ENCODE measurements around the gene MAGEA12. TPM values are rescaled to one million over a fixed set of nuclear protein-coding genes. Genes with fewer than 3 reads are reported as not detected.
"Not testable (repeated sequence)": the region's sequence is repeated elsewhere in the genome, so short reads cannot be mapped to it uniquely, and the experiment has no call there.

The MAGEA12 gene, protein sequence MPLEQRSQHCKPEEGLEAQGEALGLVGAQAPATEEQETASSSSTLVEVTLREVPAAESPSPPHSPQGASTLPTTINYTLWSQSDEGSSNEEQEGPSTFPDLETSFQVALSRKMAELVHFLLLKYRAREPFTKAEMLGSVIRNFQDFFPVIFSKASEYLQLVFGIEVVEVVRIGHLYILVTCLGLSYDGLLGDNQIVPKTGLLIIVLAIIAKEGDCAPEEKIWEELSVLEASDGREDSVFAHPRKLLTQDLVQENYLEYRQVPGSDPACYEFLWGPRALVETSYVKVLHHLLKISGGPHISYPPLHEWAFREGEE
- total RNA-seq (2014; rRNA removed; shearing (Covaris generic)), result 0.96 and 1.8 TPM in 2 replicates

DNA sequence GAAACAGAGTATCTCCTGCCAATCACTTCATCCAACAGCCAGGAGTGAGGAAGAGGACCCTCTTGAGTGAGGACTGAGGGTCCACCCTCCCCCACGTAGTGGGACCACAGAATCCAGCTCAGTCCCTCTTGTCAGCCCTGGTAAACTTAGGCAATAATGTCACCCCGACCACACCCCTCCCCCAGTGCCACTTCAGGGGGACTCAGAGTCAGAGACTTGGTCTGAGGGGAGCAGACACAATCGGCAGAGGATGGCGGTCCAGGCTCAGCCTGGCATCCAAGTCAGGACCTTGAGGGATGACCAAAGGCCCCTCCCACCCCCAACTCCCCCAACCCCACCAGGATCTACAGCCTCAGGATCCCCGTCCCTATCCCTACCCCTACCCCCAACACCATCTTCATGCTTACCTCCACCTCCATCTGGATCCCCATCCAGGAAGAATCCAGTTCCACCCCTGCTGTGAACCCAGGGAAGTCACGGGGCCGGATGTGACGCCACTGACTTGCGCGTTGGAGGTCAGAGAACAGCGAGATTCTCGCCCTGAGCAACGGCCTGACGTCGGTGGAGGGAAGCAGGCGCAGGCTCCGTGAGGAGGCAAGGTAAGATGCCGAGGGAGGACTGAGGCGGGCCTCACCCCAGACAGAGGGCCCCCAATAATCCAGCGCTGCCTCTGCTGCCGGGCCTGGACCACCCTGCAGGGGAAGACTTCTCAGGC, at the start of gene MAGEA12, which contains the start of gene CSAG1:
MAGEA12 (plus strand) TSS at position 497 of the 715 bp plus-strand sequence. CDS start 2,405 bp downstream, outside the sequence.
CSAG1 (minus strand) TSS at position 461 of the 715 bp plus-strand sequence. CDS start 1,261 bp downstream, outside the sequence.
- no peak for DNase-seq (ENCODE audit: low spot score)

DNA sequence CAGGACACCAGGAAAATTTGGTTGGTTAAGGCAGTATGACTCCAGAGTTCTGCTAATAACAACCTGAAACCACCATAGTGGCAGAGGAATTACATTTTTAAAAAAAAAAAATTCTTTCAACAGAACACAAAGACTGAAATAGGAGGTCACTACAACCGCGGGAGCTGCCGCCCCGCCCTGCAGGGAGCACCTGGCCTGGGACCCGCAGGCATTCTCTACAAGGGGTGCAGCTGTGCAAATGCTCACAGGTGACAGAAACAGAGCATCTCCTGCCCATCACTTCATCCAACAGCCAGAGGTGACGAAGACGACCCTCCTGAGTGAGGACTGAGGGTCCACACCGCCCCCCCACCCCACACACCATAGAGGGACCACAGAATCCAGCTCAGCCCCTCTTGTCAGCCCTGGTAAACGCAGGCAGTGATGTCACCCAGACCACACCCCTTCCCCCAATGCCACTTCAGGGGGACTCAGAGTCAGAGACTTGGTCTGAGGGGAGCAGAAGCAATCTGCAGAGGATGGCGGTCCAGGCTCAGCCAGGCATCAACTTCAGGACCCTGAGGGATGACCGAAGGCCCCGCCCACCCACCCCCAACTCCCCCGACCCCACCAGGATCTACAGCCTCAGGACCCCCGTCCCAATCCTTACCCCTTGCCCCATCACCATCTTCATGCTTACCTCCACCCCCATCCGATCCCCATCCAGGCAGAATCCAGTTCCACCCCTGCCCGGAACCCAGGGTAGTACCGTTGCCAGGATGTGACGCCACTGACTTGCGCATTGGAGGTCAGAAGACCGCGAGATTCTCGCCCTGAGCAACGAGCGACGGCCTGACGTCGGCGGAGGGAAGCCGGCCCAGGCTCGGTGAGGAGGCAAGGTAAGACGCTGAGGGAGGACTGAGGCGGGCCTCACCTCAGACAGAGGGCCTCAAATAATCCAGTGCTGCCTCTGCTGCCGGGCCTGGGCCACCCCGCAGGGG, 35.3 kb upstream of the MAGEA12 start, which contains the start of gene MAGEA3:
MAGEA3 (plus strand) TSS at position 843 of the 980 bp plus-strand sequence. CDS start 2,039 bp downstream, outside the sequence.
- DNase-seq (ENCODE audit: low spot score), result not testable (repeated sequence)

DNA sequence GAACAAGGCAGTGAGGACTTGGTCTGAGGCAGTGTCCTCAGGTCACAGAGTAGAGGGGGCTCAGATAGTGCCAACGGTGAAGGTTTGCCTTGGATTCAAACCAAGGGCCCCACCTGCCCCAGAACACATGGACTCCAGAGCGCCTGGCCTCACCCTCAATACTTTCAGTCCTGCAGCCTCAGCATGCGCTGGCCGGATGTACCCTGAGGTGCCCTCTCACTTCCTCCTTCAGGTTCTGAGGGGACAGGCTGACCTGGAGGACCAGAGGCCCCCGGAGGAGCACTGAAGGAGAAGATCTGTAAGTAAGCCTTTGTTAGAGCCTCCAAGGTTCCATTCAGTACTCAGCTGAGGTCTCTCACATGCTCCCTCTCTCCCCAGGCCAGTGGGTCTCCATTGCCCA, 33.2 kb upstream of the MAGEA12 start:
- not testable (repeated sequence) for DNase-seq (ENCODE audit: low spot score)

DNA sequence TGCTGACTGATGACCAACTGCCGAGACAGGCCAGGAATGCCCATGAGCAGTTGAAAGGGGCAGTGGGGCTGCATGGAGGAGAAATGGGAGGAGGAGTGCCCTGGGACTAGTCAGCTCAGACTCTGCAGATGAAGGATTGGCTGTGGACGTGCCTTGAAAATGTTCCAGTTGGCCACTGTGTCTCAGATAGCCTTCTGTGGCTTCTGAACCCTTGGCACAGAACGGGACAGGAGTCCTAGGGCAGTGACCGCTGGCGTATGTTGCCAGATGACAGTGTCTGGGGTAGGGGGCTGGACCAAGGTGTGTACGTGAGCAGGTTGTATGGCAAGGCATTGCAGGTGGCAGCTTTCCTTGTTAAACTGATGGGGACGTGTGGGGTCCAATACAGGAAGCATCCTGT, 27.1 kb upstream of the MAGEA12 start:
- not testable (repeated sequence) for DNase-seq (ENCODE audit: low spot score)

DNA sequence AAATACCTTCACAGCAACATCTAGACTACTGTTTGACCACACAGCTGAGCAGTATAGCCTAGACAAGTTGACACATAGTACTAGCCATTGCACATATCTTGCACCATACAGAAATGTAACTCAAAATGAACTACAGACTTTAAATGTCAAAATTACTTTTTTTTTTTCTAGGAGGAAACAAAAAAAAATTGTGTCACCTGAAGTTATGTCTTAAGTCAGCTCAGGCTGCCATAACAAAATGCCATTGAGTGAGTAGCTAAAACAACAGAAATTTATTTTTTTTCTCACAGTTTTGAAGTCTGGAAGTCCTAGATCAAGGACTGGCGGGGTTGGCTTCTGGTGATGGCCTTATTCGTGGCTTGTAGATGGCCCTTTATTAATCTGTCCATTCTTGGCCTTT, 24.4 kb upstream of the MAGEA12 start, which contains the start of gene CSAG2:
CSAG2 (minus strand) TSS at position 101 of the 400 bp plus-strand sequence. CDS start 161 bp downstream, outside the sequence.
- DNase-seq (ENCODE audit: low spot score), result not testable (repeated sequence)

DNA sequence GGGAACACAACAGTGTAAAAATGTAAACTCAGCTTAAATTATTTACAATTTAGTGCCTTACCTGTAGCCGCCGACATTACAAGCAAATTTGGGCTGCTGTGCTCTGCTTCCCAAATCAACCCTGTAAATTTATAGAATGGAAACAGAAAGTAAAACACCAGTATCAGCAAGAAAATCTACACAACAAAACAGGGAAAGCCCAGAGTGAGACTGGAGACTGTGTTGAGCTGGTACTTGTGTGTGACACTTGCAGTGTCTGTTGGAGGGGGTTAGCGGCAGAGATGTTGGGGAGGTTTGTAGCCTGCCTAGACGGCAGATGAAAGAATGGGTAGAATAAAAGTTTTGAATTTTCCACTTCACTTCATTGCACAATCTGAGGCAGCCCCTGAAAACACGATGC, 20.4 kb upstream of the MAGEA12 start:
- DNase-seq (ENCODE audit: low spot score), result not testable (repeated sequence)

DNA sequence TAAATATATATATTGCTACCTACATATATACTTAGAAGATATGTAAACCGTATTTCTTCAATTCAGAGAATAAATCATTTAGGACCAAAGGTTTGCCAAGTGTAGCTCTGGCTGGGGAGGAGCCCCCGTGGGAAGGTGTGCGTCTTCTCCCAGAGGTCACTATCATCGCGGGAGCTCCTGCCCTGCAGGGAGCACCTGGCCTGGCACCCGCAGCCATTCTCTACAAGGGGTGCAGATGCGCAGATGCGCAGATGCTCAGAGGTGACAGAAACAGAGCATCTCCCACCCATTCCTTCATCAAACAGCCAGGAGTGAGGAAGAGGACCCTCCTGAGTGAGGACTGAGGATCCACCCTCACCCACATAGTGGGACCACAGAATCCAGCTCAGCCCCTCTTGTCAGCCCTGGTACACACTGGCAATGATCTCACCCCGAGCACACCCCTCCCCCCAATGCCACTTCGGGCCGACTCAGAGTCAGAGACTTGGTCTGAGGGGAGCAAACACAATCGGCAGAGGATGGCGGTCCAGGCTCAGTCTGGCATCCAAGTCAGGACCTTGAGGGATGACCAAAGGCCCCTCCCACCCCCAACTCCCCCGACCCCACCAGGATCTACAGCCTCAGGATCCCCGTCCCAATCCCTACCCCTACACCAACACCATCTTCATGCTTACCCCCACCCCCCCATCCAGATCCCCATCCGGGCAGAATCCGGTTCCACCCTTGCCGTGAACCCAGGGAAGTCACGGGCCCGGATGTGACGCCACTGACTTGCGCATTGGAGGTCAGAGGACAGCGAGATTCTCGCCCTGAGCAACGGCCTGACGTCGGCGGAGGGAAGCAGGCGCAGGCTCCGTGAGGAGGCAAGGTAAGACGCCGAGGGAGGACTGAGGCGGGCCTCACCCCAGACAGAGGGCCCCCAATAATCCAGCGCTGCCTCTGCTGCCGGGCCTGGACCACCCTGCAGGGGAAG, 19.5 kb upstream of the MAGEA12 start, which contains the start of gene MAGEA2B:
MAGEA2B (plus strand) TSS at position 814 of the 973 bp plus-strand sequence. CDS start 2,479 bp downstream, outside the sequence.
- DNase-seq (ENCODE audit: low spot score), result not testable (repeated sequence)

DNA sequence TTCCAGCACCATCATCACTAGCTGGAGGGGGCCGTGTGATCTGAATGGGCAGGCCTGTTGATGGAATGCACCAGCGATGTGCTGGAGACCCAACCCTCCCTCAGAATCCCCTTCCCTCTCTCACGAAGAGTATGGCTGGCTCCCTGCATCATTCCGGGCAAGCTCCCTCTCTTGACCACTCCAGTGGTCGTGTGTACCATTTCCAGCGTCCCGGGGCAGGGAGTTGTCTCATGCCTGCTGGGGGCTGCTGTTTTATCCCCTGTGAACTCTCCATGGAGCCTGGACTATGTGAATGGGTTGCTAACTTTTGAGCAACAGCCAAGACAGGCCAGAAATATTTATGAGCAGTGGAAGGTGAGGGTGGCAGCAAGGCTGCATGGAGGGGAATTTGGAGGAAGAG, 8.1 kb upstream of the MAGEA12 start:
- DNase-seq (ENCODE audit: low spot score), result no peak

DNA sequence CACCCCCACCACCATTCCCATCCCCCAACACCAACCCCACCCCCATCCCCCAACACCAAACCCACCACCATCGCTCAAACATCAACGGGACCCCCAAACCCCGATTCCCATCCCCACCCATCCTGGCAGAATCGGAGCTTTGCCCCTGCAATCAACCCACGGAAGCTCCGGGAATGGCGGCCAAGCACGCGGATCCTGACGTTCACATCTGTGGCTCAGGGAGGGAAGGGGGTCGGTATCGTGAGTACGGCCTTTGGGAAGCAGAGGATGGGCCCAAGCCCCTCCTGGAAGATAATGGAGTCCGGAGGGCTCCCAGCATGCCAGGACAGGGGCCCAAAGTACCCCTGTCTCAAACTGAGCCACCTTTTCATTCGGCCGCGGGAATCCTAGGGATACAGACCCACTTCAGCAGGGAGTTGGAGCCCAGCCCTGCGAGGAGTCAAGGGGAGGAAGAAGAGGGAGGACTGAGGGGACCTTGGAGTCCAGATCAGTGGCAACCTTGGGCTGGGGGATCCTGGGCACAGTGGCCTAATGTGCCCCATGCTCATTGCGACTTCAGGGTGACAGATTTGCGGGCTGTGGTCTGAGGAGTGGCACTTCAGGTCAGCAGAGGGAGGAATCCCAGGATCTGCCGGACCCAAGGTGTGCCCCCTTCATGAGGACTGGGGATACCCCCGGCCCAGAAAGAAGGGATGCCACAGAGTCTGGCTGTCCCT, 744 bp downstream of the MAGEA12 start:
- DNase-seq (ENCODE audit: low spot score), result not testable (repeated sequence)

DNA sequence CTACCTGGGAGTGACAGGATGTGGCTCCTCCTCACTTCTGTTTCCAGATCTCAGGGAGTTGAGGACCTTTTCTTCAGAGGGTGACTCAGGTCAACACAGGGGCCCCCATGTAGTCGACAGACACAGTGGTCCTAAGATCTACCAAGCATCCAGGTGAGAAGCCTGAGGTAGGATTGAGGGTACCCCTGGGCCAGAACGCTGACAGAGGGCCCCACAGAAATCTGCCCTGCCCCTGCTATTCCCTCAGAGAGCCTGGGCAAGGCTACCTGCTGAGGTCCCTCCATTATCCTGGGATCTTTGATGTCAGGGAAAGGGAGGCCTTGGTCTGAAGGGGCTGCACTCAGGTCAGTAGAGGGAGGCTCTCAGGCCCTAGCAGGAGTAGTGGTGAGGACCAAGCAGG, 1.5 kb downstream of the MAGEA12 start:
- no peak for DNase-seq (ENCODE audit: low spot score)

DNA sequence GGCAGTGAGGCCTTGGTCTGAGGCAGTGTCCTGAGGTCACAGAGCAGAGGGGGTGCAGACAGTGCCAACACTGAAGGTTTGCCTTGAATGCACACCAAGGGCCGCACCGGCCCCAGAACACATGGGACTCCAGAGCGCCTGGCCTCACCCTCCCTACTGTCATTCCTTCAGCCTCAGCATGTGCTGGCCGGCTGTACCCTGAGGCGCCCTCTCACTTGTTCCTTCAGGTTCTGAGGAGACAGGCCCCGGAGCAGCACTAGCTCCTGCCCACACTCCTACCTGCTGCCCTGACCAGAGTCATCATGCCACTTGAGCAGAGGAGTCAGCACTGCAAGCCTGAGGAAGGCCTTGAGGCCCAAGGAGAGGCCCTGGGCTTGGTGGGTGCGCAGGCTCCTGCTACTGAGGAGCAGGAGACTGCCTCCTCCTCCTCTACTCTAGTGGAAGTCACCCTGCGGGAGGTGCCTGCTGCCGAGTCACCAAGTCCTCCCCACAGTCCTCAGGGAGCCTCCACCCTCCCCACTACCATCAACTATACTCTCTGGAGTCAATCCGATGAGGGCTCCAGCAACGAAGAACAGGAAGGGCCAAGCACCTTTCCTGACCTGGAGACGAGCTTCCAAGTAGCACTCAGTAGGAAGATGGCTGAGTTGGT, 2.4 kb downstream of the MAGEA12 start:
- no peak for DNase-seq (ENCODE audit: low spot score)

DNA sequence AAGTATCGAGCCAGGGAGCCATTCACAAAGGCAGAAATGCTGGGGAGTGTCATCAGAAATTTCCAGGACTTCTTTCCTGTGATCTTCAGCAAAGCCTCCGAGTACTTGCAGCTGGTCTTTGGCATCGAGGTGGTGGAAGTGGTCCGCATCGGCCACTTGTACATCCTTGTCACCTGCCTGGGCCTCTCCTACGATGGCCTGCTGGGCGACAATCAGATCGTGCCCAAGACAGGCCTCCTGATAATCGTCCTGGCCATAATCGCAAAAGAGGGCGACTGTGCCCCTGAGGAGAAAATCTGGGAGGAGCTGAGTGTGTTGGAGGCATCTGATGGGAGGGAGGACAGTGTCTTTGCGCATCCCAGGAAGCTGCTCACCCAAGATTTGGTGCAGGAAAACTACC, 3.0 kb downstream of the MAGEA12 start:
- DNase-seq (ENCODE audit: low spot score), result not testable (repeated sequence)

DNA sequence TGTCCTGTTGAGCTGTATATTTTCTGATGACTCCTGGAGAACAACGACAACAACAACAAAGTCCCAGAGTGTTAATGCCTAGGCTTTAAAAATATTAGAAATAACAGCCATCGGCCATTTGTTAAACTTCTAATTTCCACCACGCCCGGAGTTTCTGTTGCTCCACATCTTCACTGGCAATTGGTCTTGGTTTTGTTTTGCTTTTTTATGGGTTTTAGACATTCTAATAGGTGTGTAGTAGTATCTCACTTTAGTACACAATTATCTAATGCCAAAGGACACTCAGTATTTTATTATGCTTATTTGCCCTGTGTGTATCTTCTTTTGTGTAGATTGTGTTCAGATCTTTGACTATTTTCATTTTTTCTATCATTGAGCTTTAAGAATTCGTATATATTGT, 5.0 kb downstream of the MAGEA12 start:
- no peak for DNase-seq (ENCODE audit: low spot score)

DNA sequence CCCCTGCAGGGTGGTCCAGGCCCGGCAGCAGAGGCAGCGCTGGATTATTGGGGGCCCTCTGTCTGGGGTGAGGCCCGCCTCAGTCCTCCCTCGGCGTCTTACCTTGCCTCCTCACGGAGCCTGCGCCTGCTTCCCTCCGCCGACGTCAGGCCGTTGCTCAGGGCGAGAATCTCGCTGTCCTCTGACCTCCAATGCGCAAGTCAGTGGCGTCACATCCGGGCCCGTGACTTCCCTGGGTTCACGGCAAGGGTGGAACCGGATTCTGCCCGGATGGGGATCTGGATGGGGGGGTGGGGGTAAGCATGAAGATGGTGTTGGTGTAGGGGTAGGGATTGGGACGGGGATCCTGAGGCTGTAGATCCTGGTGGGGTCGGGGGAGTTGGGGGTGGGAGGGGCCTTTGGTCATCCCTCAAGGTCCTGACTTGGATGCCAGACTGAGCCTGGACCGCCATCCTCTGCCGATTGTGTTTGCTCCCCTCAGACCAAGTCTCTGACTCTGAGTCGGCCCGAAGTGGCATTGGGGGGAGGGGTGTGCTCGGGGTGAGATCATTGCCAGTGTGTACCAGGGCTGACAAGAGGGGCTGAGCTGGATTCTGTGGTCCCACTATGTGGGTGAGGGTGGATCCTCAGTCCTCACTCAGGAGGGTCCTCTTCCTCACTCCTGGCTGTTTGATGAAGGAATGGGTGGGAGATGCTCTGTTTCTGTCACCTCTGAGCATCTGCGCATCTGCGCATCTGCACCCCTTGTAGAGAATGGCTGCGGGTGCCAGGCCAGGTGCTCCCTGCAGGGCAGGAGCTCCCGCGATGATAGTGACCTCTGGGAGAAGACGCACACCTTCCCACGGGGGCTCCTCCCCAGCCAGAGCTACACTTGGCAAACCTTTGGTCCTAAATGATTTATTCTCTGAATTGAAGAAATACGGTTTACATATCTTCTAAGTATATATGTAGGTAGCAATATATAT, 20.4 kb downstream of the MAGEA12 start, which contains the start of gene MAGEA2:
MAGEA2 (minus strand) TSS at position 157 of the 965 bp plus-strand sequence. CDS start 2,479 bp downstream, outside the sequence.
- DNase-seq (ENCODE audit: low spot score), result not testable (repeated sequence)

DNA sequence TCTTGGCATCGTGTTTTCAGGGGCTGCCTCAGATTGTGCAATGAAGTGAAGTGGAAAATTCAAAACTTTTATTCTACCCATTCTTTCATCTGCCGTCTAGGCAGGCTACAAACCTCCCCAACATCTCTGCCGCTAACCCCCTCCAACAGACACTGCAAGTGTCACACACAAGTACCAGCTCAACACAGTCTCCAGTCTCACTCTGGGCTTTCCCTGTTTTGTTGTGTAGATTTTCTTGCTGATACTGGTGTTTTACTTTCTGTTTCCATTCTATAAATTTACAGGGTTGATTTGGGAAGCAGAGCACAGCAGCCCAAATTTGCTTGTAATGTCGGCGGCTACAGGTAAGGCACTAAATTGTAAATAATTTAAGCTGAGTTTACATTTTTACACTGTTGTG, 21.3 kb downstream of the MAGEA12 start:
- DNase-seq (ENCODE audit: low spot score), result not testable (repeated sequence)

DNA sequence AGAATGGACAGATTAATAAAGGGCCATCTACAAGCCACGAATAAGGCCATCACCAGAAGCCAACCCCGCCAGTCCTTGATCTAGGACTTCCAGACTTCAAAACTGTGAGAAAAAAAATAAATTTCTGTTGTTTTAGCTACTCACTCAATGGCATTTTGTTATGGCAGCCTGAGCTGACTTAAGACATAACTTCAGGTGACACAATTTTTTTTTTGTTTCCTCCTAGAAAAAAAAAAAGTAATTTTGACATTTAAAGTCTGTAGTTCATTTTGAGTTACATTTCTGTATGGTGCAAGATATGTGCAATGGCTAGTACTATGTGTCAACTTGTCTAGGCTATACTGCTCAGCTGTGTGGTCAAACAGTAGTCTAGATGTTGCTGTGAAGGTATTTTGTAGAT, 25.4 kb downstream of the MAGEA12 start, which contains the start of gene CSAG3:
CSAG3 (plus strand) TSS at position 301 of the 400 bp plus-strand sequence.
- DNase-seq (ENCODE audit: low spot score), result not testable (repeated sequence)

DNA sequence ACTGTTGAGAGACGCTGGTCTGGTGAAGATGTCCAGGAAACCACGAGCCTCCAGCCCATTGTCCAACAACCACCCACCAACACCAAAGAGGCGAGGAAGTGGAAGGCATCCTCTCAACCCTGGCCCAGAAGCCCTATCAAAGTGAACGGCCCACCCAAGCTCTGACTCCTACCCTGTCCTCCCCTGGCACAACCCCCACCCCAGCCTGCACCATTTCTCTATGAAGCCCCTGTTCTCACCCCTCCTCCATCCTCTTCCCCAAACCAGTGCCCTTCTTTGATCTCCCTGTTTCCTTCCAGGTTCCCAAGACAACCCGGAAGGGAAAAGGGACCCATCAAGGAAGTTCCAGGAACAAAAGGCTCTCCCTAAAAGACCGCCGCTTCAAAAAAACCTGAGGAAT, 26.0 kb downstream of the MAGEA12 start:
- DNase-seq (ENCODE audit: low spot score), result not testable (repeated sequence)
